GM23338 (cell line): ENCODE data around the gene ATP5PO. TPM values are rescaled to one million over a fixed set of nuclear protein-coding genes. Genes with fewer than 3 reads are reported as not detected.

ENCODE experiments used
- ATAC-seq: fragments of 200-7000 bp; cut with Tn5 transposase; 3 replicates; pipeline ENCODE4 v1.9.1; 2020
- DNase-seq: peaks from one replicate; pipeline ENCODE4 v3.0.0-alpha.2; 2015; ENCODE audit warnings: low spot score
- H2AFZ ChIP-seq: fragments of 200-600 bp; sonication (generic); 2 replicates; pipeline ENCODE4 v1.8.0; 2016; ENCODE audit warnings: antibody characterized with exemption, mild to moderate bottlenecking, moderate library complexity
- H3F3A ChIP-seq: fragments of 200-600 bp; sonication (generic); replicated peaks from 2 replicates; pipeline ENCODE4 v1.8.0; 2017; ENCODE audit warnings: antibody characterized with exemption, mixed run types, low read depth
- H3K27ac ChIP-seq: fragments of 200-600 bp; sonication (generic); 2 replicates; pipeline ENCODE4 v1.6.1; 2016; ENCODE audit warnings: low read depth
- H3K27me3 ChIP-seq: fragments of 200-600 bp; sonication (generic); 2 replicates; pipeline ENCODE4 v1.8.0; 2016; ENCODE audit warnings: mild to moderate bottlenecking, mixed run types, moderate library complexity; ENCODE audit not compliant: insufficient read depth
- H3K36me3 ChIP-seq: fragments of 200-600 bp; sonication (generic); 2 replicates; pipeline ENCODE4 v1.8.0; 2016; ENCODE audit warnings: mild to moderate bottlenecking; ENCODE audit not compliant: insufficient read depth
- H3K4me1 ChIP-seq: fragments of 200-600 bp; sonication (generic); 2 replicates; pipeline ENCODE4 v1.8.0; 2016; ENCODE audit warnings: mild to moderate bottlenecking, moderate library complexity; ENCODE audit not compliant: insufficient read depth
- H3K4me2 ChIP-seq: fragments of 200-600 bp; sonication (generic); 2 replicates; pipeline ENCODE4 v1.7.1; 2017; ENCODE audit warnings: mixed run types
- H3K4me3 ChIP-seq: fragments of 200-600 bp; sonication (generic); 2 replicates; pipeline ENCODE4 v1.6.1; 2016; ENCODE audit warnings: mixed run types
- H3K79me2 ChIP-seq: fragments of 200-600 bp; sonication (generic); replicated peaks from 2 replicates; pipeline ENCODE4 v1.8.0; 2017; ENCODE audit warnings: mild to moderate bottlenecking; ENCODE audit not compliant: insufficient read depth
- H3K9me2 ChIP-seq: fragments of 200-600 bp; sonication (generic); 2 replicates; pipeline ENCODE4 v1.8.0; 2017; ENCODE audit not compliant: insufficient read depth
- H4K20me1 ChIP-seq: fragments of 200-600 bp; sonication (generic); replicated peaks from 2 replicates; pipeline ENCODE4 v1.8.0; 2017; ENCODE audit warnings: mild to moderate bottlenecking; ENCODE audit not compliant: insufficient read depth
- H3K27ac Mint-ChIP-seq: 2 replicates; pipeline ENCODE4 v1.8.0; 2020; ENCODE audit warnings: inconsistent platforms, mild to moderate bottlenecking, moderate library complexity, mixed read lengths
- H3K27me3 Mint-ChIP-seq: 3 replicates; pipeline ENCODE4 v1.8.0; 2022; ENCODE audit warnings: low read depth, mild to moderate bottlenecking, moderate library complexity, mixed read lengths, inconsistent platforms; ENCODE audit not compliant: insufficient read depth, poor library complexity
- H3K36me3 Mint-ChIP-seq: 3 replicates; pipeline ENCODE4 v1.8.0; 2021; ENCODE audit warnings: low read depth, mild to moderate bottlenecking, inconsistent platforms, moderate library complexity, mixed read lengths
- H3K4me1 Mint-ChIP-seq: 3 replicates; pipeline ENCODE4 v1.8.0; 2020; ENCODE audit warnings: mild to moderate bottlenecking, inconsistent platforms, mixed read lengths
- H3K4me3 Mint-ChIP-seq: 3 replicates; pipeline ENCODE4 v1.8.0; 2021; ENCODE audit warnings: moderate library complexity, mild to moderate bottlenecking, inconsistent platforms, mixed read lengths
- H3K9me3 Mint-ChIP-seq: 3 replicates; pipeline ENCODE4 v1.8.0; 2020; ENCODE audit warnings: moderate library complexity, mild to moderate bottlenecking, inconsistent platforms, mixed read lengths
- CREB1 ChIP-seq: fragments of 250-450 bp; sonication (Bioruptor Pico); IDR thresholded peaks from 2 replicates; pipeline ENCODE4 v1.5.0; 2020; ENCODE audit warnings: low read depth, mild to moderate bottlenecking, moderate library complexity
- EZH2 ChIP-seq: fragments of 200-600 bp; sonication (generic); IDR thresholded peaks from one replicate; pipeline ENCODE4 v1.8.0; 2017; ENCODE audit warnings: antibody characterized with exemption, mild to moderate bottlenecking, low read depth; ENCODE audit not compliant: unreplicated experiment
- EZH2phosphoT487 ChIP-seq: fragments of 200-600 bp; sonication (generic); IDR thresholded peaks from one replicate; pipeline ENCODE4 v1.8.1; 2018; ENCODE audit warnings: antibody characterized with exemption; ENCODE audit not compliant: unreplicated experiment
- JUNB ChIP-seq: IDR thresholded peaks from one replicate; pipeline ENCODE4 v1.6.1; 2016; ENCODE audit warnings: antibody characterized with exemption; ENCODE audit not compliant: unreplicated experiment
- NANOG ChIP-seq: IDR thresholded peaks from 2 replicates; pipeline ENCODE4 v1.6.1; 2016; ENCODE audit warnings: antibody characterized with exemption, borderline replicate concordance
- POLR2AphosphoS5 ChIP-seq: IDR thresholded peaks from 2 replicates; pipeline ENCODE4 v1.6.1; 2016; ENCODE audit warnings: antibody characterized with exemption, low read depth
- STAT1 ChIP-seq: IDR thresholded peaks from one replicate; pipeline ENCODE4 v1.6.1; 2016; ENCODE audit warnings: antibody characterized with exemption; ENCODE audit not compliant: unreplicated experiment
- ZNF114 ChIP-seq: fragments of 250-450 bp; sonication (Bioruptor Pico); IDR thresholded peaks from 2 replicates; pipeline ENCODE4 v1.5.0; 2020; ENCODE audit warnings: mild to moderate bottlenecking, moderate library complexity
- ZNF331 ChIP-seq: fragments of 250-450 bp; sonication (Bioruptor Pico); IDR thresholded peaks from 2 replicates; pipeline ENCODE4 v1.5.0; 2020; ENCODE audit warnings: low read depth, mild to moderate bottlenecking, moderate library complexity
- ZNF462 ChIP-seq: fragments of 250-450 bp; sonication (Bioruptor Pico); IDR thresholded peaks from 2 replicates; pipeline ENCODE4 v1.5.0; 2020; ENCODE audit warnings: mild to moderate bottlenecking, moderate library complexity
- polyA plus RNA-seq: library from polyadenylated mRNA; unstranded; fragments of >200 nt; fragmentation: Nextera tagmentation; extraction: Ambion mirVana; gene quantifications from 2 replicates; pipeline ENCODE4 v1.2.1, GENCODE V29; 2016
- total RNA-seq: library from RNA; depleted of rRNA; stranded (reverse); fragments of >200 nt; shearing (Covaris generic); gene quantifications from 2 replicates; pipeline ENCODE4 v1.2.3, GENCODE V29; 2014
- TF ChIP-seq, protein P1 (sequence below), 2 experiments: fragments of 200-600 bp in 1 of 2; sonication (generic) in 1 of 2; conservative IDR thresholded peaks; 2 replicates each; pipeline versions ENCODE4 v1.5.1 to v1.6.1; 2016 to 2017; ENCODE audit warnings: antibody characterized with exemption in 2 of 2, low read depth in 2 of 2, mild to moderate bottlenecking in 2 of 2, moderate library complexity in 1 of 2
- TF ChIP-seq, protein P2 (sequence below): IDR thresholded peaks from 2 replicates; pipeline ENCODE4 v1.6.1; 2016; ENCODE audit warnings: antibody characterized with exemption
- TF ChIP-seq, protein P3 (sequence below): IDR thresholded peaks from one replicate; pipeline ENCODE4 v1.6.1; 2018; ENCODE audit warnings: antibody characterized with exemption; ENCODE audit not compliant: unreplicated experiment

Gene ATP5PO
- total and polyA plus RNA-seq, 2 experiments from 2014 or later: 244 to 522 TPM

- Histone ChIP-seq H3K36me3 (no peaks in the 10 kb centered on the region; the same call in 1 of the 2 replicates), H2AFZ (no peak overlapping the region), H3K9me2 (no peaks in the 10 kb centered on the region), H4K20me1 (no peaks in the 10 kb centered on the region), H3K4me2 (no peak overlapping the region), H3K79me2 (no peaks in the 10 kb centered on the region), H3K27me3 (no peaks in the 10 kb centered on the region), H3K4me1 (peaks cover 32% of the 10 kb centered on the region), H3K27ac (no peak overlapping the region), H3K4me3 (no peak overlapping the region), H3F3A (peaks cover 3% of the 10 kb centered on the region; the same call in 1 of the 2 replicates)
- DNase-seq (no peak), ATAC-seq (no peak)
- Mint-ChIP-seq H3K9me3 (peaks cover 13% of the 10 kb centered on the region), H3K4me1 (peaks cover 34% of the 10 kb centered on the region), H3K27ac (no peak overlapping the region), H3K4me3 (no peak overlapping the region), H3K36me3 (peaks cover 18% of the 10 kb centered on the region; the same call in 2 of the 3 replicates), H3K27me3 (peaks cover 11% of the 10 kb centered on the region)
- TF ChIP-seq ZNF114: no peak
- no peak for TF ChIP-seq ZNF462
- TF ChIP-seq, protein P1, sequence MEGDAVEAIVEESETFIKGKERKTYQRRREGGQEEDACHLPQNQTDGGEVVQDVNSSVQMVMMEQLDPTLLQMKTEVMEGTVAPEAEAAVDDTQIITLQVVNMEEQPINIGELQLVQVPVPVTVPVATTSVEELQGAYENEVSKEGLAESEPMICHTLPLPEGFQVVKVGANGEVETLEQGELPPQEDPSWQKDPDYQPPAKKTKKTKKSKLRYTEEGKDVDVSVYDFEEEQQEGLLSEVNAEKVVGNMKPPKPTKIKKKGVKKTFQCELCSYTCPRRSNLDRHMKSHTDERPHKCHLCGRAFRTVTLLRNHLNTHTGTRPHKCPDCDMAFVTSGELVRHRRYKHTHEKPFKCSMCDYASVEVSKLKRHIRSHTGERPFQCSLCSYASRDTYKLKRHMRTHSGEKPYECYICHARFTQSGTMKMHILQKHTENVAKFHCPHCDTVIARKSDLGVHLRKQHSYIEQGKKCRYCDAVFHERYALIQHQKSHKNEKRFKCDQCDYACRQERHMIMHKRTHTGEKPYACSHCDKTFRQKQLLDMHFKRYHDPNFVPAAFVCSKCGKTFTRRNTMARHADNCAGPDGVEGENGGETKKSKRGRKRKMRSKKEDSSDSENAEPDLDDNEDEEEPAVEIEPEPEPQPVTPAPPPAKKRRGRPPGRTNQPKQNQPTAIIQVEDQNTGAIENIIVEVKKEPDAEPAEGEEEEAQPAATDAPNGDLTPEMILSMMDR (conservative IDR thresholded peaks at IDR 0.05; ENCODE audit: low read depth in 2 of 2): no peak
- TF ChIP-seq, protein P2, sequence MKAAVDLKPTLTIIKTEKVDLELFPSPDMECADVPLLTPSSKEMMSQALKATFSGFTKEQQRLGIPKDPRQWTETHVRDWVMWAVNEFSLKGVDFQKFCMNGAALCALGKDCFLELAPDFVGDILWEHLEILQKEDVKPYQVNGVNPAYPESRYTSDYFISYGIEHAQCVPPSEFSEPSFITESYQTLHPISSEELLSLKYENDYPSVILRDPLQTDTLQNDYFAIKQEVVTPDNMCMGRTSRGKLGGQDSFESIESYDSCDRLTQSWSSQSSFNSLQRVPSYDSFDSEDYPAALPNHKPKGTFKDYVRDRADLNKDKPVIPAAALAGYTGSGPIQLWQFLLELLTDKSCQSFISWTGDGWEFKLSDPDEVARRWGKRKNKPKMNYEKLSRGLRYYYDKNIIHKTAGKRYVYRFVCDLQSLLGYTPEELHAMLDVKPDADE: no peak
- TF ChIP-seq POLR2AphosphoS5: no peak
- TF ChIP-seq STAT1: no peak
- TF ChIP-seq EZH2: no peak
- no peak for TF ChIP-seq EZH2phosphoT487
- TF ChIP-seq ZNF331 (CRISPR knock-in tag): no peak
- no peak for TF ChIP-seq NANOG
- TF ChIP-seq, protein P3, sequence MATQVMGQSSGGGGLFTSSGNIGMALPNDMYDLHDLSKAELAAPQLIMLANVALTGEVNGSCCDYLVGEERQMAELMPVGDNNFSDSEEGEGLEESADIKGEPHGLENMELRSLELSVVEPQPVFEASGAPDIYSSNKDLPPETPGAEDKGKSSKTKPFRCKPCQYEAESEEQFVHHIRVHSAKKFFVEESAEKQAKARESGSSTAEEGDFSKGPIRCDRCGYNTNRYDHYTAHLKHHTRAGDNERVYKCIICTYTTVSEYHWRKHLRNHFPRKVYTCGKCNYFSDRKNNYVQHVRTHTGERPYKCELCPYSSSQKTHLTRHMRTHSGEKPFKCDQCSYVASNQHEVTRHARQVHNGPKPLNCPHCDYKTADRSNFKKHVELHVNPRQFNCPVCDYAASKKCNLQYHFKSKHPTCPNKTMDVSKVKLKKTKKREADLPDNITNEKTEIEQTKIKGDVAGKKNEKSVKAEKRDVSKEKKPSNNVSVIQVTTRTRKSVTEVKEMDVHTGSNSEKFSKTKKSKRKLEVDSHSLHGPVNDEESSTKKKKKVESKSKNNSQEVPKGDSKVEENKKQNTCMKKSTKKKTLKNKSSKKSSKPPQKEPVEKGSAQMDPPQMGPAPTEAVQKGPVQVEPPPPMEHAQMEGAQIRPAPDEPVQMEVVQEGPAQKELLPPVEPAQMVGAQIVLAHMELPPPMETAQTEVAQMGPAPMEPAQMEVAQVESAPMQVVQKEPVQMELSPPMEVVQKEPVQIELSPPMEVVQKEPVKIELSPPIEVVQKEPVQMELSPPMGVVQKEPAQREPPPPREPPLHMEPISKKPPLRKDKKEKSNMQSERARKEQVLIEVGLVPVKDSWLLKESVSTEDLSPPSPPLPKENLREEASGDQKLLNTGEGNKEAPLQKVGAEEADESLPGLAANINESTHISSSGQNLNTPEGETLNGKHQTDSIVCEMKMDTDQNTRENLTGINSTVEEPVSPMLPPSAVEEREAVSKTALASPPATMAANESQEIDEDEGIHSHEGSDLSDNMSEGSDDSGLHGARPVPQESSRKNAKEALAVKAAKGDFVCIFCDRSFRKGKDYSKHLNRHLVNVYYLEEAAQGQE: no peak
- TF ChIP-seq JUNB: no peak
- TF ChIP-seq CREB1 (CRISPR knock-in tag): no peak
Observed at GRCh38 chr21:33943293-33943692, 27.7 kb upstream of the ATP5PO start.
